Inflammatory macrophage (primary cell): ENCODE data around the gene NME3.
A peak's percentile ranks its signal among the peaks of the same experiment; 100 is the strongest.

Experiments
- DNase-seq, 2 donors: peaks; one replicate each; pipeline ENCODE4 v3.0.0-alpha.2; 2020 to 2022

NME3 gene

DNA sequence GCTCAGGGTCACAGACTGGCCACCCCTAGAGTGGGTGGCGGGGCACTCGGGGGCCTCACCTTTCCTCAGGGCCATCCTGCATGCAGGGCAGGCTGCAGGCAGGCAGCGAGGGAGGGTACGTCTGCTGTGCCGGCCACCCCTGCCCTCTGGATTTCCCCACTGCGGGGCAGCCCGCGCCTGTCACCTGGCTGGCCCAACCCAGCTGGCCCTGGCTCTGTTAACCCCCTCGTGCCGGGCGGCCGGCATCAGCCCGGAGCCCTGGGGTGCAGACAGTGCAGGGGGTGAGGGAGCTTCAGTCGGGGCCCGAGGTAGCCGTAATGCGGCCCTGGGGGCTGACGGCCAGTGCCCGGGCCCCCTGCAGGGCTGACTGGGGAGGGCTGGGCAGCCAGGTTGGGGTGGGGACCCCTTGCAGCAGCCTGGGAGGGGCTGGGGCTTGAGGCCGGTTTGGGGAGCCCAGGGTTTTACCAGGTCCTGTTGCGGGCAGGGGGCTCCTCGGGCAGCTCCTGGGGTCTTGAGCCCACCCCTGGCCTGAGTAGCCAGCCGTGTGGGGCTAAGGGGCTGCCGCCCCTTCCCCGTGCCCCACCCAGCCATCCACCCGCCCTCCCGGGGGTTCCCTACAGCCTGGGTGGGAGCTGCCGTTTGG is 22.4 kb upstream of the NME3 start, which contains the start of gene IGFALS:
TSS of gene IGFALS (minus strand) at position 128 of the 643 bp plus-strand sequence. CDS start at position 75, 53 bp downstream.
- no peak for DNase-seq

DNA sequence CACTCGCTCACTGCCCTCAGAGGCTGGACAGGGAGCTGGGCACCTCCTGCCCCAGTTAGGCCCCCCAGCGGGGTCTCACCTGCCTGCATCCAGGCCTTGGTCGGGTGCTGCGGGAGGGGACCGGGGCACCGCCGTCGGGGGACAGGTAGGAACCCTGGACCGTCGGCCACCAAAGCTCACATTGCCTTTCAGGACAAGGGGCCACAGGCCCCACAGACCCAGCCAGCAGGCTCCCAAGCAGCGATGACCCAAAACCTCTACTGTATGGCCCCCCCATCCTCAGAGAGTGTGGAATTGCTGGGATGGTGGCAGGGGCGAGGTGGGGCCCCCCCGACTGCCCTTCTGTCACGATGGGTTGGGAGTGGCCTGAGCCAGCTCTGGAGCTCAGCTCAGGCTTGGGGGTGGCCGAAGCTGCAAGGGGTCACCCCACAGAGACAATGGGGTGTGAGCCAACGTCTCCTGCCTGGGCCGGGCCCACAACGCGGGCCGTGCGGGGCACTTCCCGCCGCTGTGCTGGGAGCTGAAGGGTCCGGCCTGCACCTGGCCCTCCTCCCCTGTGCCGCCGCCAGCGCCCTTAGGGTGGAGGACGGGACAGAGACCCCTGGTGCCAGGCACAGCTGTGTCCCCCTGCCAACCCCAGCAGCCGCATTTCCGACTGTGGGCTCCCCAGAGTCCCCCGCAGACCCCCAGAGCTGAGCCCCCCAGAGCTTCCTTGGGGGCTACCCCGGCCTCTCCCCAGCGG is 21.7 kb upstream of the NME3 start:
- DNase-seq: no peak

DNA sequence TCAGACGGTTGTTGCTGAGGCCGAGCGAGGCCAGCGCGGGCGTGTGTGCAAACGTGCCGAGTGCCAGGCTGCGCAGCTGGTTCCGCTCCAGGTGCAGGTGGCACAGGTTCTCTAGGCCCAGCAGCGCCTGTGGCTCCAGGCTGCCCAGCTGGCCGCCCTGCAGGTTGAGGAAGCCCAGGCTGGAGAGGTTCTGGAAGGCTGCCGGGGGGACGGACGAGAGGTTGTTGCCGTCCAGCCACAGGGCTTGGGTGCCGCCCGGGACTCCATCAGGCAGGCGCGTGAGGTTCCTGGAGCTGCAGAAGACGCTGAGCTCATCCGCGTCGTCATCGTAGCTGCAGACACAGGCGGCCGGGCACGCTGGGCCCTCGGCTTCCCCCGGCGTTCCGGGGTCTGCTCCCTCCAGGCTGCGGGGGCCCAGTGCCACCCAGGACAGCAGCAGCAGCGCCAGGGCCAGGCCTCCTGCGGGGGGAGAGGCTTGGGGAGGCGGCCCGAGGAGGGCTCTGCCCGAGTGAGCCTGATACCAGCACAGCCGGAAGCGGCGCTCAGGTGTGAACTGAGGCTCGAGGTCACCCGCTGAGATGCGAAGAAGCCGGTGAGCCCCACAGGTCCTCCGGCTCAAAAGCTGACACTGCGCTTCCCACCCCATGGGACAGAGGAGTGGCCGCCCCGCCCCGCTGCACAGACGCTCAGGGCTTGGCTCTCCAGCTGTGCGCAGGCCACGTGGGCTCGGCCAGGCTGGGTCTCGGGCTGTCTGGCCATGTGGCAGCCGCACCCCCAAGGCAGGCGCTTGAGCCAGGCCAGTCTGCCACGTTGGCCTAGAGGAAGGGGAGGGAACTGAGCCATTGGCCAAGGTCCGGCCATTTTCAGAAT is 20.8 kb upstream of the NME3 start:
- DNase-seq: no peak

DNA sequence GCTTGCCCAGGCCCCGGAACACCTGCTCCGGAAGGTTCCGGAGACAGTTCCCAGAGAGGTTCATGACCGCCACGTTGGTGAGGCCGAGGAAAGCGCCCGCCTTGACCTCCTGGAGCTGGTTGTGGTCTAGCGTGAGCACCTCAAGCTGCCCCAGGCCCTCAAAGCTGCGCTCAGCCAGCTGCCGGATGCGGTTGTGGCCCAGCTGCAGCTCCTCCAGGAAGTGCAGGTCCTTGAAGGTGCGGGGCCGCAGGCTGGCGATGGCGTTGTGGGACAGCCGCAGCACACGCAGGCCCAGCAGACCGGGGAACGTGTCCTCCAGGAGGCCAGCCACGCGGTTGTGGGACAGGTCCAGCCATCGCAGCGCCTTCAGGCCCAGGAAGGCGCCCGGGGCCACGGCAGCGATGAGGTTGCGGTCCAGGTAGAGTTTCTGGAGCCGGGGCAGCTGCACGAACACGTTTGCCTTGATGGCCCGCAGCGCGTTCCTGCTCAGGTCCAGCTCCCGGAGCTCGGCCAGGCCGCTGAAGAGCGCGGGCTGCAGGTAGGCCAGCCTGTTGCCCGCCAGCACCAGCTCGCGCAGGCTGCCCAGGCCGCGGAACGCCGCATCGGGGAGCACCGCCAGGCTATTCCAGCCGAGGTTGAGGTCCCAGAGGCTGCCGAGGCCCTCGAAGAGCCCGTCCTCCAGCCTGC is 20.1 kb upstream of the NME3 start:
- no peak for DNase-seq

DNA sequence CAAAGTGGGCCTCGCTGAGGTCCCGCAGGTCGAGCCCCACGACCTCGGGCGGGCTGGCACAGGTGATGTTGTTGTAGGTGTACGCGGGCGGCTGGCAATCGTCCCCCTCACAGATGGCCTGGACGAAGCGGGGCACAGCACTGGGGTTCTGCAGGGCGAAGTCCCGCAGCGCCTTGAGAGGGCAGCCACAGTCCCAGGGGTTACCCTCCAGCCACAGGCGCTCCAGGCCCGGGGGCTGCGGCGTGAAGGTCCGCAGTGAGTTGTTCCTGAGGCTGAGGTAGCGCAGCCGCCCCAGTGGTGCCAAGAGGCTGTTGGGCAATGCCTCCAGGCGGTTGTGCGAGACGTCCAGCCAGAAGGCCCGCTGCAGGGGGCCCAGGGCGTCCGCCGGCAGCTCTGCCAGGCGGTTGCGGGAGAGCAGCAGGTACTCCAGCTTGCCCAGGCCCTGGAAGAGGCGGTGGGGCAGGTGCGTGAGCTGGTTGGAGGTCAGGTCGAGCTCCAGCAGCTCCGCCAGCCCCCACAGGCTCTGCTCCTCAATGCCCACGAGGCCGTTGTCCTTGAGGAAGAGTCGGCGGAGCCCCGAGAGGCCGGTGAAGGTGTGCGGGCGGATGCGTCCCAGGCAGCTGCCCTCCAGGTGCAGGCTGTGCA is 19.4 kb upstream of the NME3 start:
- DNase-seq: no peak

DNA sequence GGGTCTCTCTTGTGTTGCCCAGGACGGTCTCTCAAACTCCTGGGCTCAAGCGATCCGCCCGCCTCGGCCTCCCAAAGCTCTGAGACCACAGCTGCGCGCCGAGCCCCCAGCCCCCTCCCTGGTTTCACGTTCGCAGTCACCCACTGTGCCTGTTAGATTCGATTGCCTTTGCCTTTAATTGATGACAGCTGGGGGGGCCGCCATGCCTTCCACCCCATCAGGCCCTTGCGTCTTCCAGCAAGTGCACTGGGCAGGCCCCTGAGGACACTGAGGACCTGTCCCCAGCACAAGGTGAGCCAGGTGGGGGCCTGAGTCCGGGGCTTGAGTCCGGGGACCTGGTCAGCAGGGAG is 18.9 kb upstream of the NME3 start:
- no peak for DNase-seq

DNA sequence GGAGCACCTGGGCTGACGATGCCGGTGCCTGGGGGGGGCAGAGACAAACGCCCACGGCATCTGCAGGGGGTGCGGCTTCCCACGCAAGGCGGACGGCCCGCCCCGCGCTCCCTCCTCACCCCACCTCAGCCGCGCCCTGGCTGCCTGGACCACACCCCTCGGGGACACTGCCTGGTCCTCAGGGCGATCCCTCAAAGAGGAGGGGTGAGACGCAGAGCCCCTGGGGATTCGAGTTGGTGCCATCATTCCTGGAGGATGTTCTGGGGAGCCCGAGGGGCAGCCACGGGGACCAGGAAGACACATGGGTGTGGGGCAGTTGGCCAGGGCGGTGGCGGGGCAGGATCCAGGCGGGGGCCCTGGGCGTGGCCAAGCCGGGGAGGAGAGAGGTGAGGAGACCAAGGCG is 18.3 kb upstream of the NME3 start:
- no peak for DNase-seq

DNA sequence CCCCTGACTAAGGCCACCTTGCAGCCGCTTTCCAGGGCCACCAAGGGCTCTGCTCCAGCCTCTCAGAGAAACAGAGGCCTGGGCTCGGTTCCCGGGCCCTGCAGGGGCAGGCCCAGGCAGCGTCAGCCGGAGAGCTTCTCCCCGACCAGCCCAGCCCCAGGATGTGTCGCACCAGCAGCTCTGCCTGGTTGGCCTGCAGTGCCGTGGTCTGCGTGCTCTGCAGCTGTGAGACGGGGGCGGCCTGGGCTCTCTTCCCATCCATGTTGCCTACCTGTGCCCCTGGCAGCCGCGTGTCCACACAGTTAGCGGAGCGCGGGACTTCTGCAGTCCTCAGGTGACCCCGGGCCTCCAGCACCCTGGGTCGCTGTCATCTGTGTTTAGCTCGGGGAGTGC is 17.4 kb upstream of the NME3 start:
- no peak for DNase-seq

DNA sequence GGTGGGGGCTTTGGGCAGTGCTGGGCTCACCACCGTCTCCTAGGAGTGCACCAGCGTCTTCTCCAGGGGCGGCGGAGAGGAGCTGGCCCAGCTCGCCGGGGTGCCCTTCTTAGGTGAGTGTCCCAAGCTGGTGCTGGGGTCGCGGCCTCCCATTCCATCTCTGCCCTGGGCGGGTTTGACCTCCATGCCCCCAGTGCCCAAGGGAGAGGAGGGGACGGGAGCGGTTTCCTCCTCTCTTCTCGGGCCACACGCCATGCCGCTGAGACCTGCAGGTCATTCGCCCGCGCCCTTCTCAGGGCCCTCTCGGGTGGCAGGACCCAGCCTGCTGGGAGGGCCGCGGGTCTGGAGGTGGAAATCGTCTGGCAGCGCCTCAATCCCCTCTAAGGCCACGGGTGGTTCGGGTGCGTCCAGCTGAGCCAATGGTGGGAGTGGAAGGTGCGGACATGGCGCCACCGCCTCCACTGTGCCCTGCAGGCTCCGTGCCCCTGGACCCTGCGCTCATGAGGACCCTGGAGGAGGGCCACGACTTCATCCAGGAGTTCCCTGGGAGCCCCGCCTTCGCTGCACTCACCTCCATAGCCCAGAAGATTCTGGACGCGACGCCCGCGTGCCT is 16.9 kb upstream of the NME3 start:
- DNase-seq: no peak

DNA sequence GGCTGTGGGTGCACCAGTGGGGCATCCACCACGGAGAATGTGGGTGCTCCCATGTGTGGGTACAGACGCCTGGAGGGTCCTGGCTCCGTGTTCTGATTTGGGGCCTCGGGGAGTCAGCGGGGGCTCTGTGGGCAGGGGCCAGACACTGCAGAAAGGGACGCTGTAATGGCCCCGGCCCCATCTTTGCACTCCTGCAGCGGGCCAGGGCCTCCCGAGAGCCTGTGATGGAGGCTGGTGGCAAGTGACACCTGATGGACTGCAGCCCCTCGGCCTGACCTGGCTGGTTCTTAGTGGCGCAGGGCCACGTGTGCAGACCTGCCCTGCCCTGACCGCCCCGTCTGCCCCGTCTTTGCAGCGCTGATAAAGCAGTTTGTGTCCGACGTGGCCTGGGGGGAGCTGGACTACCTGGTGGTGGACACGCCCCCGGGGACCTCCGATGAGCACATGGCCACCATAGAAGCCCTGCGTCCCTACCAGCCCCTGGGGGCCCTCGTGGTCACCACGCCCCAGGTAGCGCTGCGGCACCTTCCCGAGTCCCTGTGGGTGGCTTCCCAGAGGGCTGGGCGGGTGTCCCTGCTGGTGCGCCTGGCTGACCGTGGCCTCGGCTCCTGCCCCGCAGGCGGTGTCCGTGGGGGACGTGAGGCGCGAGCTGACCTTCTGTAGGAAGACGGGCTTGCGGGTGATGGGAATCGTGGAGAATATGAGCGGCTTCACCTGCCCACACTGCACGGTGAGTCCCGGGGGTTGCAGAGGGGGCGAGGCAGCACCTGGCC is 16.2 kb upstream of the NME3 start:
- DNase-seq: no peak

DNA sequence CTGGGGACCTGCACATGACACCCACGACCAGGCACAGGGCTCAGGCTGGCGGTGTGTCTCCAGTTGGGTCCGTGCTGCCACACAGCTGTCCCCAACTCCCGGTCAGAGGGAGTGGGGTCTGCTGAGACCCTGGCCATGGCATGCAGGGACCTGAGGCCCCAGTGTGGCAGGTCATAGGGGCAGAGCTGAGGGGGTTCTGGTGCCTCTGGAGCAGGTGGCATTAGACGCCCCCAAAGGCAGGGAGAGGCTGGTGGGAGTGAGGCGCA is 15.6 kb upstream of the NME3 start:
- no peak for DNase-seq

DNA sequence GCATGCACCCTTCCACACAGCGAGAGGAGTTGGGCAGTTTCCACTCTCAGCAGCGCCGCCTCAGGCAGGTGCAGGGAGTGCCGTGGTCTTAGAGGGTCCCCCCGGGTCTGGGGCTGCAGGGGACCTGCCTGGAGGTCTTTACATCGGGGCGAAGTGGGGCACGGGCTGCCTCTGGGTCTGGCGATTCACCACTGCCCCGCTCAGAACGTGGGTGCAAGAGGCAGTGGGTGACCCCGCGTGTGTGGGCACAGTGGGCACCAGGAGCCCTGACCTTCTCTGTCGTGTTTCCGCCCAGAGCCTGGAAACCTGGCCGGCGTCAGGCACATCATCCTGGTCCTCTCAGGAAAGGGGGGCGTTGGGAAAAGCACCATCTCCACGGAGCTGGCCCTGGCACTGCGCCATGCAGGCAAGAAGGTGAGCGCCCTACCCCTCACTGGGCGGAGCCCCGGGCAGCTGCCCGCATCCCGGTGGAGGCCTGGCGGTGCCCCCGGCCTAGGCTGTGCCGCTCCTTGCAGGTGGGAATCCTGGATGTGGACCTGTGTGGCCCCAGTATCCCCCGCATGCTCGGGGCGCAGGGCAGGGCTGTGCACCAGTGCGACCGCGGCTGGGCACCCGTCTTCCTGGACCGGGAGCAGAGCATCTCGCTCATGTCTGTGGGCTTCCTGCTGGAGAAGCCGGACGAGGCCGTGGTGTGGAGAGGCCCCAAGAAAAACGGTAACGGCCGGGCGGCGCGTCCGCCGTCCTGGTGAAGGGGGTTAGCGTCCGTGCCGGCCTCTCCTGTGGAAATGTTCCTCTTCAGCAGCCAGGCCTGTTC is 15.1 kb upstream of the NME3 start:
- DNase-seq: no peak

DNA sequence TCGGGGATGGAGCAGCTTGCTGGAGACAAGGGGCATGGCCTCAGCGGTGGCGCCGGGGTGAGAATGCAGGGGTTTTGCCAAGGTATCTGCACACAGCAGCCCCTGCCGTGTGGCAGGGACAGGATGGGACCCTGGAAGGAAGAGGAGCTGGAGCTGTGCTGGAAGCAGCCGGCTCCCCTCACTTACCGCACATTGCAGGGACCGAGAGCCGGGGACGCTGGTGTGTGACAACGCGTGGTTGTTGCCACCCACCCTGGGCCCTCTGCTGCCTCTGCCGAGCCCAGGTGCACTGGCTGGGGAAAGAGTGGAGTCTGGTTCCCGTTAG is 14.5 kb upstream of the NME3 start:
- no peak for DNase-seq

DNA sequence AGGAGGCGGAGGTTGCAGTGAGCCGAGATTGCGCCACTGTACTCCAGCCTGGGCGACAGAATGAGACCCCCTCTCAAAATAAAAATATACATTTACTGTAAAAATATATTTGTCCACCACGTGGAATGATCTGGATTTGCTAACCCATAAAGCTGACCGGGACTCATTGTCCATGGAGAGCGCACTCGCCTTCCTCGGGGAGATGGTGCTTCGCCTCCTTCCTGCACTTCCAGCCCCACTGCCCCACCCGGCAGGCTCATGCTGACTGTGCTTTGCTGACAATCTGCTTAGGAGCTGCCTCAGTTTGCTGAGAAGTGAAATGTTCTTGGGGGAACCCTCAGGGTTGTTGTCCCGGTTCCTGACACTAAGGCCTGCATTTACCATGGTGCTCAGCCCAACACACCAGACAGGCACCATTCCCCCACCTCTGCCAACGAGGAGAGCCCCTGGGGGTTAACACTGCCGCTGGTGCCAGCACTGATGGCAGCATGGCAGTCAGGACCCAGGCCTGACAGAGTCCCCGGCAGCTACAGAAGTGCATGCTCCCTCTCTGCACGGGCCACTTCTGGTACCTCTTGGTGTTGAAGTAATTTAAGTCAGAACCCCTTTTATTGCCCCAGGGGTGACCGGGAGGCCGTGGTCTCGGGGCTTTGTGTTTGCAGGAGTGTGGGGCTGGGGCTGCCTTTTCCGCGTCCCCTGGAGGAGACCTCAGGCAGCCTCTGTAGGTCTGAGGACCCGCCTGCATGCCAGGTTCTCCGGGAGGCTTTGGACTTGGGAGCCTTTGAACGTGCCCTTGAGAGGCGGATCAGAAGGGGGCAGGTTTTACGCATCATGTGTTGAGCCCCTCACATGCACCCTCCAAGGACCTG is 13.9 kb upstream of the NME3 start:
- DNase-seq: no peak

DNA sequence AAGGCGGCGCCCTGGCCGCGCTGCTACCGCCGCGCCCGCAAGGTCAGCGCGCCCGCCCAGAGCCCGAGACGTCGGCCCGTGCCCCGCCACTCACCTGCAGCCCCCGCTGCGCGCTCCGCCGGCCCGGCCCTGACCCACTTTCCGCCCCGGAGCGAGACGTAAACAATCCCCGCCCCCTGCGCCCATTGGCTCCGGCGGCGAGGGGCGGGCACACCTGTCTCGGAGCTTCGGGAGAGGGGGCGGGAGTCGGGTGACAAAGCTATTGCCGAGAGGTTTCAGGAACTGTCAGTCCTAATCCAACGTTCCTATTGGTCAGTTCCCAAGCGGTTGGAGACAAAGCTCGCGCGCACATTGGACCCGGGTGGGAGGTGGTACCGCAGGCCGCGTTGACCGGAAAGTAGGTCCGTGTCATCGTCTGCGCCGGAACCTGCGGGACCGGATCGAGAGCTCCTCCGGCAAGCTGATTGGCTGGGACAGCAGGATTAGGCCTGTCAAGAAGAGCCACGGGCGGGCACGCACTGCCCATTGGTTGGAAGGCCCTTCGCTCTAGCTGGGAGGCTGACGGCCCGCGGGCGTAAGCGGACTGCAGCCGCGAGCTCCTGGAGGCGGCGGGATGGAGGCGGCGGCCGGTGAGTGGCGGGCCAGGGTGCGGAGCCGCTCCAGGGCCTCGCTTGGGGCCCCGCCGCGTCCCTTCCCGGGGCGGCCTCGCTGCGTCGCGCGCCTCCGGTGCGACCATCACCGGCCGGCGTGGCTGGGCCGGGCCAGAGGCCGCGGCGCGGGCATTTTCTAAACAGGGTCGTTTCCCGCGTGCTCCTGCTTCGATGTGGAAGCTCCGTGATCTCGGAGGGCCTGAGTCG is 11.3 kb upstream of the NME3 start, which contains the start of the genes NUBP2 and SPSB3:
TSS of gene NUBP2 (plus strand) at position 553 of the 857 bp plus-strand sequence. CDS start at position 614, 61 bp downstream.
TSS of gene SPSB3 (minus strand) at position 164 of the 857 bp plus-strand sequence. CDS start 1,088 bp downstream, outside the sequence.
- DNase-seq: peak; percentile 100

DNA sequence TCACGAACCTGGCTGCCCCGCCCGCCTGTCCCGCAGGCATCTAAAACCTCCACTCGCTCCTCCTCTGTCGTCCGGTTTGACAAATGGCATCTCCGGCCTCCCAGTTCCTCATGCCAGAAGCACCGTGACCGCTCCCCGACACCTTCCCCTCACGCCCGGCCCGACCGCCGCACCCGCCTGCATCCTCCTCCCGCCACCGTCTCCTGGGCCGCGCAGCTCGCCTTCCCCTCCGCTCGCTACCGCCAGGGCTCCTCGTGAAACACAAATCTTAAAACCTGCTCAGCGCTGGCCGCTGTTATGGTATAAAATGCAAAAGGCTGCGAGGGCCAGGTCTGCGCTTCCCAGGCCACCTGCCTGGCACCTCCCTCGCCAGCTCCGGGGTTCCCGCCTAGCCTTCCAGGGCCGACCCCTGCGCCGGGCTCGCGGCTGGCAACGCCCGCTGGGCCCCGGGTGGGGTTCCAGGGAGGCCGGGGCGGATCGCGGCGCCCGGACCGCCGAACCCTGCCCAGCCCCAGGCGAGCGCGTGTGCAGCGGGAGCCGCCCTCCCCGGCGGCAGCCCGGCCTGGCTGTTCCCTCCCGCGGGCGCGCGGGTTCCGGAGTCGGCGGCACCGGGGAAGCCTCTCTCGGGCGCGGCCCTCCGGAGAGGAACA is 10.5 kb upstream of the NME3 start:
- DNase-seq: peak; percentile 24 to 43

DNA sequence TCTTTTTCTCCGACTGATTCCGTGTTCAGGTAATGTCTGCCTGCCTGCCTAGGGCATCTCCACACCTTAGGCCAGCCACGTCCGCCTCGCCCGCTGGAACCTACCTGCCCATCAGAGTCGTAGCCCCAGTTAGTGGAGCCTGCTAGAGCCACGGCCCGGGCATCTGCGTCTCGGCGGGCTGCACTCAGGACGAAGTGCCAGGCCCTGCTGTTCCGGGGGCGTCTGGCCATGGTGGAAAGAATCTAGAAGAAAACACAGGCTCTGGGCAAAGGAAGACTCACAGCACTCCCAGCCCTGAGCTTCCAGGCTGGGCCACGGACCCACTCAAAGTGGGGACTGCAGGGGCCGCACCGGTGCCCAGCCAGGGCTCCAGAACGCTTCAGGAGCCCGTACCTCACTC is 9.9 kb upstream of the NME3 start:
- no peak for DNase-seq

DNA sequence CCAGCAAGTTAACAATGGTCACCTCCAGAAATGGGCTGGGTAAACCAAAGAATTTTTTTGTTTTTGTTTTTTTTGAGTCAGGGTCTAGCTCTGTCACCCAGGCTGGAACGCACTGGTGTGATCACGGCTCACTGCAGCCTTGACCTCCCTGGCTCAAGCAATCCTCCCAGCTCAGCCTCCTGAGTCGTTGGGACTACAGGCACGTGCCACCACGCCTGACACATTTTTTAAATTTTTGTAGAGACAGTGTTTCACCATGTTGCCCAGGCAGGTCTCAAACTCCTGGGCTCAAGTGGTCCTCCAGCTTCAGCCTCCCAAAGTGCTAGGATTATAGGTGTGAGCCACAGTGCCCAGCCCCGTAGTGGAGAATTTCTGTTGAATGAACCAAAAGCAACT is 9.3 kb upstream of the NME3 start:
- no peak for DNase-seq
